BE2C (cell line): ENCODE data around the gene IL23A. TPM values are rescaled to one million over a fixed set of nuclear protein-coding genes. Genes with fewer than 3 reads are reported as not detected.

Experiments used
- DNase-seq: peaks from one replicate; pipeline ENCODE4 v3.0.0-alpha.2; 2020
- H3K27me3 ChIP-seq: fragments of 250-450 bp; sonication (Bioruptor Pico); 2 replicates; pipeline ENCODE4 v1.5.1; 2020; ENCODE audit warnings: mild to moderate bottlenecking
- H3K36me3 ChIP-seq: fragments of 250-450 bp; sonication (Bioruptor Pico); 2 replicates; pipeline ENCODE4 v1.5.1; 2020; ENCODE audit warnings: mild to moderate bottlenecking
- H3K4me1 ChIP-seq: fragments of 250-450 bp; sonication (Bioruptor Pico); 2 replicates; pipeline ENCODE4 v1.5.1; 2020
- H3K4me3 ChIP-seq: 2 replicates; pipeline ENCODE4 v1.5.1; 2011; ENCODE audit warnings: low read depth, low read length
- H3K9me3 ChIP-seq: fragments of 250-450 bp; sonication (Bioruptor Pico); 2 replicates; pipeline ENCODE4 v1.5.1; 2020
- polyA plus RNA-seq: library from polyadenylated mRNA; unstranded; fragments of >200 nt; gene quantifications from one replicate; pipeline ENCODE4 v1.2.1, GENCODE V29; 2012; ENCODE audit warnings: low read depth, missing spikeins; ENCODE audit not compliant: insufficient read length, insufficient read depth
- TF ChIP-seq, protein P1 (sequence below): IDR thresholded peaks from 2 replicates; pipeline ENCODE4 v1.5.1; 2012; ENCODE audit warnings: mild to moderate bottlenecking, low read depth, low read length

Gene IL23A, protein sequence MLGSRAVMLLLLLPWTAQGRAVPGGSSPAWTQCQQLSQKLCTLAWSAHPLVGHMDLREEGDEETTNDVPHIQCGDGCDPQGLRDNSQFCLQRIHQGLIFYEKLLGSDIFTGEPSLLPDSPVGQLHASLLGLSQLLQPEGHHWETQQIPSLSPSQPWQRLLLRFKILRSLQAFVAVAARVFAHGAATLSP
- 4.0 TPM for polyA plus RNA-seq

DNA sequence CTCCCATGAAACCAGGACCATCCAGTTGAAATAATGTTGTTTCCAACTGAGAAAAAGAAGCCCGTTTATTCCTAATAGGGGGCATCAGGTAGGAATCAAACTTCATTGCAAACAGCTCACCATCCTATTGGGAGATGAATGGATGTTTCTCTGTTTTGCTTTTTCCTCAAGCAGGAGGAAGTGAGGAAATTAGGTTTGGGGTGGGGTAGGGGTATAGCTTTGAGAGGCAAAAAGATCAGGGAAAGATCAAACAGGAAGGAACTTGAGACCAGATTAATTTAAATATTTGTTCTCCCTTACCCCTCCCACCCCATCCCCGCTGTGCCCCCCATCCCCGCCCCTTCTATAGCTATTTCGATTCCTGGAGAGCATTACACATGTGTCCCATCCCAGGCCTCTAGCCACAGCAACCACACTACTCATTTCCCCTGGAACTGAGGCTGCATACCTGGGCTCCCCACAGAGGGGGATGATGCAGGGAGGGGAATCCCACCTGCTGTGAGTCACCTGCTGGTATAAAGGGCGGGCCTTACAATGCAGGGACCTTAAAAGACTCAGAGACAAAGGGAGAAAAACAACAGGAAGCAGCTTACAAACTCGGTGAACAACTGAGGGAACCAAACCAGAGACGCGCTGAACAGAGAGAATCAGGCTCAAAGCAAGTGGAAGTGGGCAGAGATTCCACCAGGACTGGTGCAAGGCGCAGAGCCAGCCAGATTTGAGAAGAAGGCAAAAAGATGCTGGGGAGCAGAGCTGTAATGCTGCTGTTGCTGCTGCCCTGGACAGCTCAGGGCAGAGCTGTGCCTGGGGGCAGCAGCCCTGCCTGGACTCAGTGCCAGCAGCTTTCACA lies at the start of gene IL23A:
Gene IL23A (plus strand): TSS at position 577 of the 850 bp plus-strand sequence. CDS start 161 bp downstream, at position 738.
- Histone ChIP-seq H3K4me3 (no peak within 1 kb of the TSS), H3K4me1 (no peaks in the 10 kb centered on the region), H3K36me3 (no peaks in the 10 kb centered on the region), H3K27me3 (no peaks in the 10 kb centered on the region), H3K9me3 (no peaks in the 10 kb centered on the region)
- DNase-seq: no peak
- TF ChIP-seq, protein P1, sequence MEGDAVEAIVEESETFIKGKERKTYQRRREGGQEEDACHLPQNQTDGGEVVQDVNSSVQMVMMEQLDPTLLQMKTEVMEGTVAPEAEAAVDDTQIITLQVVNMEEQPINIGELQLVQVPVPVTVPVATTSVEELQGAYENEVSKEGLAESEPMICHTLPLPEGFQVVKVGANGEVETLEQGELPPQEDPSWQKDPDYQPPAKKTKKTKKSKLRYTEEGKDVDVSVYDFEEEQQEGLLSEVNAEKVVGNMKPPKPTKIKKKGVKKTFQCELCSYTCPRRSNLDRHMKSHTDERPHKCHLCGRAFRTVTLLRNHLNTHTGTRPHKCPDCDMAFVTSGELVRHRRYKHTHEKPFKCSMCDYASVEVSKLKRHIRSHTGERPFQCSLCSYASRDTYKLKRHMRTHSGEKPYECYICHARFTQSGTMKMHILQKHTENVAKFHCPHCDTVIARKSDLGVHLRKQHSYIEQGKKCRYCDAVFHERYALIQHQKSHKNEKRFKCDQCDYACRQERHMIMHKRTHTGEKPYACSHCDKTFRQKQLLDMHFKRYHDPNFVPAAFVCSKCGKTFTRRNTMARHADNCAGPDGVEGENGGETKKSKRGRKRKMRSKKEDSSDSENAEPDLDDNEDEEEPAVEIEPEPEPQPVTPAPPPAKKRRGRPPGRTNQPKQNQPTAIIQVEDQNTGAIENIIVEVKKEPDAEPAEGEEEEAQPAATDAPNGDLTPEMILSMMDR: no peak

DNA sequence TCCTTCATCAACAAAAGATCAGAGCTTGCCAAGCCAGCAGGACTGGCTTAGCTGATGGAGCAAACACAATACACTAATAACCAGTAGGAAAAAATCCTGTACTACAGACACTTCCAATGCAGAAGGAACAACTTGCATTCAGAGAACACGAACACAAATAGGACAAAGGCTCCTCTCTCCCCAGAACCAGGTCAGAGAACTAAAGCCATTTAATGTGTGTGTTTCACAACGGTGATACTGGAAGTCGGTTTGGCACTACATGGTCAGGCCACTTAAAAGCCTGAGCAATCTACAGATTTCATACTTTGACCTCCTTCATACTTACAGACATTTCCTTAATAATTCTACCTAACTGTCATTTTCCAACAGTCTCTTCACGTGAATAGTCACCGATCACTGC lies 44.9 kb upstream of the IL23A start:
- peaks cover 78% of the 10 kb centered on the region for H3K36me3 ChIP-seq

GRCh38 chr12:56296295-56296694 lies 42.4 kb upstream of the IL23A start:
- H3K4me3 ChIP-seq: 0 out of 2 replicates have a peak overlapping the region, but pooled peaks have one; percentile 8
- peaks cover 57% of the 10 kb centered on the region for H3K36me3 ChIP-seq
- peaks cover 19% of the 10 kb centered on the region for H3K4me1 ChIP-seq
- no peak for DNase-seq
- H3K9me3 ChIP-seq: no peaks in the 10 kb centered on the region
- TF ChIP-seq, protein P1: no peak
- H3K27me3 ChIP-seq: no peaks in the 10 kb centered on the region

More for the DNA sequence above, 44.9 kb upstream of the IL23A start:
- DNase-seq: no peak
- Histone ChIP-seq H3K9me3 (no peaks in the 10 kb centered on the region), H3K27me3 (no peaks in the 10 kb centered on the region), H3K4me3 (no peak overlapping the region), H3K4me1 (peaks cover 20% of the 10 kb centered on the region)
- TF ChIP-seq, protein P1: no peak

- H3K4me3 ChIP-seq: no peak overlapping the region
- no peaks in the 10 kb centered on the region for H3K27me3 ChIP-seq
- H3K4me1 ChIP-seq: peaks cover 15% of the 10 kb centered on the region
- H3K36me3 ChIP-seq: peaks cover 52% of the 10 kb centered on the region
- no peak for DNase-seq
- no peaks in the 10 kb centered on the region for H3K9me3 ChIP-seq
- TF ChIP-seq, protein P1: no peak
Measured at GRCh38 chr12:56297400-56297799, 41.3 kb upstream of the IL23A start.

DNA sequence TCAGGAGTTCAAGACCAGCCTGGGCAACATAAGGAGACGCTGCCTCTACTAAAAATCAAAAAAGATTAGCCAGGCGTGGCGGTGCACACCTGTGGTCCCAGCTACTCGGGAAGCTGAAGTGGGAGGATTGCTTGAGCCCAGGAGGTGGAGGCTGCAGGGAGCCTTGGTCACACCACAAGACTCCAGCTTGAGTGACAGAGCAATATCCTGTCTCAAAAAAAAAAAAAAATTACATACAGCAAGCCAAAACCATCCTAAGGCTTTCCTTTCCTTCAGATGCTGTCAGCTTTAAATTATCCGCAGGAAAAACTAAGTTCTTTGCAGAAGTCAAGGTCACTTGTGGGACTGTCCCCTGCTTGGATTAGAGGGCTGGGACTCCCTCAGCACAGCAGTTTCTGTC lies 39.9 kb upstream of the IL23A start:
- no peak for DNase-seq
- H3K27me3 ChIP-seq: no peaks in the 10 kb centered on the region
- TF ChIP-seq, protein P1: no peak
- H3K9me3 ChIP-seq: no peaks in the 10 kb centered on the region
- H3K36me3 ChIP-seq: peaks cover 45% of the 10 kb centered on the region
- H3K4me1 ChIP-seq: peaks cover 10% of the 10 kb centered on the region
- H3K4me3 ChIP-seq: peak overlapping the region; percentile 93
